GM18517 (cell line): ENCODE results near the gene CFAP298.
"Not testable (repeated sequence)": the region's sequence is repeated elsewhere in the genome, so short reads cannot be mapped to it uniquely, and the experiment has no call there.

Experiments
- ATAC-seq: cut with Tn5 transposase; IDR thresholded peaks from one replicate; pipeline ENCODE4 v1.9.1; 2021; ENCODE audit warnings: mild to moderate bottlenecking, moderate library complexity; ENCODE audit not compliant: unreplicated experiment

Gene CFAP298

GRCh38 chr21:32612075-32612998 lies at the start of gene CFAP298:
Gene CFAP298 (minus strand): TSS chr21:32612377. CDS start chr21:32612243, 134 bp downstream.
- ATAC-seq = peak; percentile 96

- ATAC-seq = not testable (repeated sequence)
Measured at GRCh38 chr21:32661026-32661782, 49.0 kb upstream of the CFAP298 start.

- no peak for ATAC-seq
Measured at GRCh38 chr21:32658524-32658923, 46.3 kb upstream of the CFAP298 start.

GRCh38 chr21:32653326-32653901 lies 41.2 kb upstream of the CFAP298 start:
- ATAC-seq = peak; percentile 64

GRCh38 chr21:32648165-32648564 lies 36.0 kb upstream of the CFAP298 start:
- no peak for ATAC-seq

GRCh38 chr21:32645261-32646182 lies 33.3 kb upstream of the CFAP298 start:
- ATAC-seq = no peak

- ATAC-seq = no peak
Measured at GRCh38 chr21:32641710-32642698, 29.8 kb upstream of the CFAP298 start.

GRCh38 chr21:32626621-32627196 lies 14.5 kb upstream of the CFAP298 start:
- no peak for ATAC-seq

- not testable (repeated sequence) for ATAC-seq
Measured at GRCh38 chr21:32618218-32618617, 6.0 kb upstream of the CFAP298 start.

GRCh38 chr21:32613436-32614043 lies 1.4 kb upstream of the CFAP298 start:
- no peak for ATAC-seq

- no peak for ATAC-seq
Measured at GRCh38 chr21:32612999-32613337, 791 bp upstream of the CFAP298 start.

- ATAC-seq = no peak
Measured at GRCh38 chr21:32611471-32611997, 643 bp downstream of the CFAP298 start.

GRCh38 chr21:32610940-32611339 lies 1.2 kb downstream of the CFAP298 start:
- not testable (repeated sequence) for ATAC-seq

- no peak for ATAC-seq
Measured at GRCh38 chr21:32608851-32609250, 3.3 kb downstream of the CFAP298 start.

- ATAC-seq = no peak
Measured at GRCh38 chr21:32605469-32605868, 6.7 kb downstream of the CFAP298 start.

GRCh38 chr21:32604464-32604863 lies 7.7 kb downstream of the CFAP298 start:
- no peak for ATAC-seq

- no peak for ATAC-seq
Measured at GRCh38 chr21:32603131-32603530, 9.0 kb downstream of the CFAP298 start.

- ATAC-seq = no peak
Measured at GRCh38 chr21:32602099-32602498, 10.1 kb downstream of the CFAP298 start.
